Neural cell (in vitro differentiated cells): Measurements from ENCODE around the gene ME3. TPM values are rescaled to one million over a fixed set of nuclear protein-coding genes. Genes with fewer than 3 reads are reported as not detected.

Experiments used
- H2AFZ ChIP-seq: fragments of 200-600, 300-800 bp; sonication (generic), shearing (Covaris generic); 2 replicates; pipeline ENCODE4 v1.6.0; 2014; ENCODE audit warnings: low read depth, mild to moderate bottlenecking, antibody characterized with exemption, low read length, moderate library complexity
- H3F3A ChIP-seq: fragments of 200-600 bp; shearing (Covaris generic); 2 replicates; pipeline ENCODE4 v1.6.1; 2016; ENCODE audit warnings: mild to moderate bottlenecking, moderate library complexity, mixed read lengths, antibody characterized with exemption, low read length; ENCODE audit not compliant: insufficient read depth, poor library complexity, severe bottlenecking
- H3K27ac ChIP-seq: fragments of 200-600, 300-800 bp; sonication (generic), shearing (Covaris generic); 2 replicates; pipeline ENCODE4 v1.5.1; 2014; ENCODE audit warnings: mild to moderate bottlenecking, low read length, moderate library complexity
- H3K27me3 ChIP-seq: fragments of 300-800, 200-600 bp; sonication (generic), shearing (Covaris generic); 2 replicates; pipeline ENCODE4 v1.6.0; 2014; ENCODE audit warnings: mild to moderate bottlenecking, low read depth, low read length, moderate library complexity; ENCODE audit not compliant: insufficient read depth
- H3K36me3 ChIP-seq: fragments of 300-800, 200-600 bp; sonication (generic), shearing (Covaris generic); 2 replicates; pipeline ENCODE4 v1.5.1; 2014; ENCODE audit warnings: mild to moderate bottlenecking, antibody characterized with exemption, low read length, moderate library complexity; ENCODE audit not compliant: insufficient read depth
- H3K4me2 ChIP-seq: fragments of 300-800, 200-600 bp; sonication (generic), shearing (Covaris generic); 2 replicates; pipeline ENCODE4 v1.6.0; 2014; ENCODE audit warnings: mild to moderate bottlenecking, low read length
- H3K4me3 ChIP-seq: fragments of 300-800, 200-600 bp; sonication (generic), shearing (Covaris generic); 2 replicates; pipeline ENCODE4 v1.5.1; 2014; ENCODE audit warnings: mild to moderate bottlenecking, low read length, moderate library complexity
- H3K79me2 ChIP-seq: fragments of 200-600 bp; shearing (Covaris generic); replicated peaks from 2 replicates; pipeline ENCODE4 v1.6.0; 2014; ENCODE audit warnings: mild to moderate bottlenecking, low read length, moderate library complexity; ENCODE audit not compliant: insufficient read depth
- H3K9ac ChIP-seq: fragments of 300-800, 200-600 bp; sonication (generic), shearing (Covaris generic); 2 replicates; pipeline ENCODE4 v1.6.1; 2016; ENCODE audit warnings: mild to moderate bottlenecking, low read length, mixed read lengths
- H3K9me2 ChIP-seq: fragments of 200-600 bp; shearing (Covaris generic); 2 replicates; pipeline ENCODE4 v1.6.1; 2016; ENCODE audit warnings: mild to moderate bottlenecking, low read length, mixed read lengths; ENCODE audit not compliant: insufficient read depth
- H3K9me3 ChIP-seq: fragments of 200-600, 300-800 bp; sonication (generic), shearing (Covaris generic); 2 replicates; pipeline ENCODE4 v1.6.1; 2016; ENCODE audit warnings: mild to moderate bottlenecking, mixed run types, low read length, moderate library complexity, mixed read lengths
- H4K20me1 ChIP-seq: fragments of 200-600 bp; shearing (Covaris generic); 2 replicates; pipeline ENCODE4 v1.6.1; 2016; ENCODE audit warnings: mild to moderate bottlenecking, mixed run types; ENCODE audit not compliant: insufficient read depth
- EP300 ChIP-seq: fragments of 450-650 bp; conservative IDR thresholded peaks from 2 replicates; pipeline ENCODE4 v1.6.1; 2014; ENCODE audit warnings: antibody characterized with exemption, mild to moderate bottlenecking, moderate library complexity; ENCODE audit not compliant: poor library complexity, severe bottlenecking
- EZH2 ChIP-seq: fragments of 200-600, 300-800 bp; shearing (Covaris generic), sonication (generic); IDR thresholded peaks from 2 replicates; pipeline ENCODE4 v1.6.1; 2014; ENCODE audit warnings: antibody characterized with exemption, low read length, borderline replicate concordance, mild to moderate bottlenecking; ENCODE audit not compliant: insufficient read depth, poor library complexity, severe bottlenecking
- MXI1 ChIP-seq: fragments of 450-650 bp; conservative IDR thresholded peaks from 2 replicates; pipeline ENCODE4 v1.6.1; 2014; ENCODE audit warnings: antibody characterized with exemption, mild to moderate bottlenecking; ENCODE audit not compliant: poor library complexity, severe bottlenecking
- POLR2AphosphoS5 ChIP-seq: IDR thresholded peaks from 2 replicates; pipeline ENCODE4 v1.6.1; 2012
- RAD21 ChIP-seq: fragments of 450-650 bp; conservative IDR thresholded peaks from 2 replicates; pipeline ENCODE4 v1.6.1; 2014; ENCODE audit warnings: antibody characterized with exemption, mild to moderate bottlenecking, moderate library complexity
- SMC3 ChIP-seq: fragments of 450-650 bp; conservative IDR thresholded peaks from 2 replicates; pipeline ENCODE4 v1.6.1; 2014; ENCODE audit warnings: antibody characterized with exemption, mild to moderate bottlenecking, moderate library complexity; ENCODE audit not compliant: poor library complexity
- TAF1 ChIP-seq: IDR thresholded peaks from 2 replicates; pipeline ENCODE4 v1.6.1; 2012; ENCODE audit warnings: low read depth
- polyA plus RNA-seq: library from polyadenylated mRNA; depleted of rRNA; stranded (reverse); fragments of >200 nt; gene quantifications from 2 replicates; pipeline ENCODE4 v1.2.3, GENCODE V29; 2014
- TF ChIP-seq, protein P1 (sequence below): fragments of 450-650 bp; IDR thresholded peaks from 2 replicates; pipeline ENCODE4 v1.5.1; 2014; ENCODE audit warnings: antibody characterized with exemption, mild to moderate bottlenecking, moderate library complexity; ENCODE audit not compliant: poor library complexity, severe bottlenecking
- TF ChIP-seq, protein P2 (sequence below): IDR thresholded peaks from 2 replicates; pipeline ENCODE4 v1.6.1; 2012; ENCODE audit warnings: borderline replicate concordance

Gene ME3
- polyA plus RNA-seq, 1 donor from 2014 or later: 2.1 TPM

DNA sequence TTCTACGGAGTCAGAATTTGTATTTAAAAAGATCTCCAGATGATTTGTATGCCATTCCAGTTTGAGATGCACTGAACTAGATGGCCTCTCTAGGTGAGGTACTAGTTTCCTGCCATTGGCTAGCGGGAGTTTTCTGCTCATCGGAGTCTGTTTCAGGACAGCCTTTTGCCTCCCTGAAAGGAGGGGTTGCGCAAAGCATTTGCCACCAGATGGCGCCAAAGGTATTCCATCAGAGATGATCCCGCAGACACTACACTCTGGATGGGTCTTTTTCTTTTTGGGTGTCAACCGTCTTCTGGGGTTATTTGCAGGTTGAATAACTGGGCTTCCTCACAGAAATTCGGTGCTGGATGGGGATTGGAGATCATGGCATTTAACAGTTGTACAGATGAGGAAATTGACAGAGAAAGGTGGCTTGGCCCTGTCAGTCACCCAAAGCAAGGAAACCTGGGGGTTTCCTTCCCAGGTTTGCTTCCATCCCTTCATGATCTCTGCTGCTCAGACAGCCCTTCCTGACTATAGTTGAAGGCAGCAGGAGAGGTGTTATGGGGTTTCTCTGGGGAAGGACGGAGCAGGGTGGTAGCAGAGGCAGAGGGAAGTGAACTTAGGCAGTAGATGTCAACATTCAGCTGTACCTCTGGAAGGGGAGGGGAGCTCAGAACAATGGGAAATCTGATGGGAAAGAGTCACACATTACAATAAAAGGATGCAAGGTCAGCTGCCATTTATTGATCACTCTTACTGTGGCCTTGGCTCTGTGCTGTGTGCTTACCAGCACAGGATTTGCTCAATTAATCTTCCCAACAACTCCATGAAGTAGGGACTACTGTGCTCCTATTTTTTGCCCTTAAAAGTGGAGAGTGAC lies 216.1 kb downstream of the ME3 start:
- no peaks in the 10 kb centered on the region for H3K9me3 ChIP-seq
- no peak overlapping the region for H3K27ac ChIP-seq
- TF ChIP-seq, protein P1, sequence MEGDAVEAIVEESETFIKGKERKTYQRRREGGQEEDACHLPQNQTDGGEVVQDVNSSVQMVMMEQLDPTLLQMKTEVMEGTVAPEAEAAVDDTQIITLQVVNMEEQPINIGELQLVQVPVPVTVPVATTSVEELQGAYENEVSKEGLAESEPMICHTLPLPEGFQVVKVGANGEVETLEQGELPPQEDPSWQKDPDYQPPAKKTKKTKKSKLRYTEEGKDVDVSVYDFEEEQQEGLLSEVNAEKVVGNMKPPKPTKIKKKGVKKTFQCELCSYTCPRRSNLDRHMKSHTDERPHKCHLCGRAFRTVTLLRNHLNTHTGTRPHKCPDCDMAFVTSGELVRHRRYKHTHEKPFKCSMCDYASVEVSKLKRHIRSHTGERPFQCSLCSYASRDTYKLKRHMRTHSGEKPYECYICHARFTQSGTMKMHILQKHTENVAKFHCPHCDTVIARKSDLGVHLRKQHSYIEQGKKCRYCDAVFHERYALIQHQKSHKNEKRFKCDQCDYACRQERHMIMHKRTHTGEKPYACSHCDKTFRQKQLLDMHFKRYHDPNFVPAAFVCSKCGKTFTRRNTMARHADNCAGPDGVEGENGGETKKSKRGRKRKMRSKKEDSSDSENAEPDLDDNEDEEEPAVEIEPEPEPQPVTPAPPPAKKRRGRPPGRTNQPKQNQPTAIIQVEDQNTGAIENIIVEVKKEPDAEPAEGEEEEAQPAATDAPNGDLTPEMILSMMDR: peak; percentile 92
- no peak for TF ChIP-seq MXI1
- no peak for TF ChIP-seq EZH2
- no peak for TF ChIP-seq EP300
- no peak for TF ChIP-seq TAF1
- no peak for TF ChIP-seq POLR2AphosphoS5
- peak; percentile 99 for TF ChIP-seq SMC3
- TF ChIP-seq RAD21: peak; percentile 95
- TF ChIP-seq, protein P2, sequence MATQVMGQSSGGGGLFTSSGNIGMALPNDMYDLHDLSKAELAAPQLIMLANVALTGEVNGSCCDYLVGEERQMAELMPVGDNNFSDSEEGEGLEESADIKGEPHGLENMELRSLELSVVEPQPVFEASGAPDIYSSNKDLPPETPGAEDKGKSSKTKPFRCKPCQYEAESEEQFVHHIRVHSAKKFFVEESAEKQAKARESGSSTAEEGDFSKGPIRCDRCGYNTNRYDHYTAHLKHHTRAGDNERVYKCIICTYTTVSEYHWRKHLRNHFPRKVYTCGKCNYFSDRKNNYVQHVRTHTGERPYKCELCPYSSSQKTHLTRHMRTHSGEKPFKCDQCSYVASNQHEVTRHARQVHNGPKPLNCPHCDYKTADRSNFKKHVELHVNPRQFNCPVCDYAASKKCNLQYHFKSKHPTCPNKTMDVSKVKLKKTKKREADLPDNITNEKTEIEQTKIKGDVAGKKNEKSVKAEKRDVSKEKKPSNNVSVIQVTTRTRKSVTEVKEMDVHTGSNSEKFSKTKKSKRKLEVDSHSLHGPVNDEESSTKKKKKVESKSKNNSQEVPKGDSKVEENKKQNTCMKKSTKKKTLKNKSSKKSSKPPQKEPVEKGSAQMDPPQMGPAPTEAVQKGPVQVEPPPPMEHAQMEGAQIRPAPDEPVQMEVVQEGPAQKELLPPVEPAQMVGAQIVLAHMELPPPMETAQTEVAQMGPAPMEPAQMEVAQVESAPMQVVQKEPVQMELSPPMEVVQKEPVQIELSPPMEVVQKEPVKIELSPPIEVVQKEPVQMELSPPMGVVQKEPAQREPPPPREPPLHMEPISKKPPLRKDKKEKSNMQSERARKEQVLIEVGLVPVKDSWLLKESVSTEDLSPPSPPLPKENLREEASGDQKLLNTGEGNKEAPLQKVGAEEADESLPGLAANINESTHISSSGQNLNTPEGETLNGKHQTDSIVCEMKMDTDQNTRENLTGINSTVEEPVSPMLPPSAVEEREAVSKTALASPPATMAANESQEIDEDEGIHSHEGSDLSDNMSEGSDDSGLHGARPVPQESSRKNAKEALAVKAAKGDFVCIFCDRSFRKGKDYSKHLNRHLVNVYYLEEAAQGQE: no peak
- no peaks in the 10 kb centered on the region for H3K9me2 ChIP-seq
- H3K4me3 ChIP-seq: no peak overlapping the region
- no peaks in the 10 kb centered on the region for H3K27me3 ChIP-seq
- H3F3A ChIP-seq: no peaks in the 10 kb centered on the region
- H3K79me2 ChIP-seq: no peaks in the 10 kb centered on the region
- H2AFZ ChIP-seq: no peak overlapping the region
- H3K36me3 ChIP-seq: no peaks in the 10 kb centered on the region
- no peak overlapping the region for H3K9ac ChIP-seq
- H4K20me1 ChIP-seq: no peaks in the 10 kb centered on the region
- no peak overlapping the region for H3K4me2 ChIP-seq

DNA sequence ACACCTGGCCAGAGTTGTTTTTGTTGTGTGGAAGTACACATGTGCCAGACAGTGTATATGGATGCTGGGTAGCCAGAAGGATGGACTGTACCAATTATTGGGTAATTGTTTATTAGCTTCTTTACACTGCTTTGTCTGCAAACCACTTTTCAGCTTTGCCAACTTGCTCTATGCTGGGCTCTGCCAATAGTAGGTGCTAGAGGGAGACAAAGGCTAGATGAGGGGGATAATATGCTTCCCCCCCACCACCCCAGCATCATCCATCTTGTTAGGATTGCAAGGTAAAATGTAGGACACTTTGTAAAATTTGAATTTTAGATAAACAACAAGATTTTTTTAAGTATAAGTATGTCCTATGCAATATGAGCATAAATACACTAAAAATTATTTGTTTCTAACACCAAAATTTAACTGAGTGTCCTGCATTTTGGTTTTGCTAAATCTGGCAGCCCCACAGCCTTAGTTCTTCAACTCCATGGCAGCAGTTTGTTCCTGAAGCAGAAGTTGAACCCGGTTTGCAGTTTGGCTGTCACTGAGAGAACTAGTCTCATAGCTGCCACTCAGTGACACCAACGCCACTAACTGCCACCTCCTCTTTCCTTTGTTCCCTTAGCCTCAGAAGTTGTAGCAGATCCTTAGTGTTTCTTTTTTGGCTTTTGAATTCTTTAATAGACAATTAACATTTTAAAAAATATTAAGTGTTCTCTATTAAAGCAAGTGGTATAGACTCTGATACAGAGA lies 219.0 kb downstream of the ME3 start:
- Histone ChIP-seq H2AFZ (no peak overlapping the region), H3K4me3 (no peak overlapping the region), H3F3A (no peaks in the 10 kb centered on the region), H3K4me2 (no peak overlapping the region), H3K79me2 (no peaks in the 10 kb centered on the region), H3K9me2 (no peaks in the 10 kb centered on the region), H3K9ac (no peak overlapping the region), H4K20me1 (no peaks in the 10 kb centered on the region), H3K36me3 (no peaks in the 10 kb centered on the region), H3K27ac (no peak overlapping the region), H3K27me3 (no peaks in the 10 kb centered on the region), H3K9me3 (no peaks in the 10 kb centered on the region)
- TF ChIP-seq EP300: no peak
- no peak for TF ChIP-seq MXI1
- TF ChIP-seq, protein P2: no peak
- TF ChIP-seq, protein P1: no peak
- no peak for TF ChIP-seq TAF1
- no peak for TF ChIP-seq SMC3
- no peak for TF ChIP-seq RAD21
- TF ChIP-seq POLR2AphosphoS5: no peak
- TF ChIP-seq EZH2: no peak
